HUES48 (cell line): Measurements from ENCODE around the gene MRPS10.
"Not testable (repeated sequence)": the region's sequence is repeated elsewhere in the genome, so short reads cannot be mapped to it uniquely, and the experiment has no call there.

Experiments
- H3K27ac ChIP-seq: one replicate; pipeline ENCODE4 v1.7.0; 2013; ENCODE audit warnings: low read depth, low read length, inconsistent platforms
- H3K27me3 ChIP-seq: 2 replicates; pipeline ENCODE4 v1.6.1; 2013; ENCODE audit warnings: mild to moderate bottlenecking, low read length; ENCODE audit not compliant: control insufficient read depth, insufficient read depth
- H3K36me3 ChIP-seq: 2 replicates; pipeline ENCODE4 v1.6.1; 2013; ENCODE audit warnings: low read length; ENCODE audit not compliant: control insufficient read depth, insufficient read depth
- H3K4me1 ChIP-seq: 2 replicates; pipeline ENCODE4 v1.6.1; 2013; ENCODE audit warnings: mild to moderate bottlenecking, low read length; ENCODE audit not compliant: control insufficient read depth, insufficient read depth
- H3K4me3 ChIP-seq: 2 replicates; pipeline ENCODE4 v1.5.1; 2013; ENCODE audit warnings: mild to moderate bottlenecking, low read depth, low read length
- H3K9ac ChIP-seq: 2 replicates; pipeline ENCODE4 v1.6.1; 2013; ENCODE audit warnings: mild to moderate bottlenecking, low read depth, low read length, moderate library complexity
- H3K9me3 ChIP-seq: 2 replicates; pipeline ENCODE4 v1.6.1; 2013; ENCODE audit warnings: low read length; ENCODE audit not compliant: control insufficient read depth, insufficient read depth

The MRPS10 gene

DNA sequence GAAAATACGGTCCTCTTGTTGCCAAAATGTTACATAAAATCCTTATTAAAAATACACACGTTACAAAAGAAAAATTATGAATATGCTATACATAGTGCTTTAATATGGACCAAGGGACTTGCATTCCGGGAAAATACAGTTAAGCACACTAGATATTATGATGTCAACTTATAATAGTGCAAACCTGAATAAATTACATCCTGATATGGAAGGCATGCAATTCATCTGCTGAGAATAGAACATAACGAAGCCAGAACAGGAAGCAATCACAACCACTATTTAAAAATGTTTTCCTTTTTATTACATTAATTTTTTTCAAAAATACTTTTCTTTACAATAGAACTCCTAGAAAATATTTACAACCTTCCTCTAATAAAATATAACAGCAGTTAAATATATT is 7.8 kb upstream of the MRPS10 start:
- no peak overlapping the region for H3K27ac ChIP-seq
- H3K4me3 ChIP-seq: no peak overlapping the region
- no peaks in the 10 kb centered on the region for H3K4me1 ChIP-seq
- no peaks in the 10 kb centered on the region for H3K9me3 ChIP-seq
- H3K27me3 ChIP-seq: no peaks in the 10 kb centered on the region
- no peak overlapping the region for H3K9ac ChIP-seq
- peaks cover 28% of the 10 kb centered on the region for H3K36me3 ChIP-seq

- peaks cover 28% of the 10 kb centered on the region for H3K36me3 ChIP-seq
- H3K27me3 ChIP-seq: no peaks in the 10 kb centered on the region
- H3K9ac ChIP-seq: no peak overlapping the region
- H3K27ac ChIP-seq: no peak overlapping the region
- no peaks in the 10 kb centered on the region for H3K9me3 ChIP-seq
- no peak overlapping the region for H3K4me3 ChIP-seq
- H3K4me1 ChIP-seq: no peaks in the 10 kb centered on the region
Measured at GRCh38 chr6:42225029-42225339, 7.3 kb upstream of the MRPS10 start.

GRCh38 chr6:42224222-42225028 is 6.8 kb upstream of the MRPS10 start:
- Histone ChIP-seq H3K27ac (no peak overlapping the region), H3K4me1 (no peaks in the 10 kb centered on the region), H3K4me3 (no peak overlapping the region)

GRCh38 chr6:42222448-42222847 is 4.8 kb upstream of the MRPS10 start:
- H3K9me3 ChIP-seq: no peaks in the 10 kb centered on the region
- no peaks in the 10 kb centered on the region for H3K4me1 ChIP-seq
- no peak overlapping the region for H3K9ac ChIP-seq
- no peak overlapping the region for H3K27ac ChIP-seq
- H3K36me3 ChIP-seq: peaks cover 8% of the 10 kb centered on the region; the same call in 1 of the 2 replicates
- H3K4me3 ChIP-seq: no peak overlapping the region
- H3K27me3 ChIP-seq: no peaks in the 10 kb centered on the region

More at GRCh38 chr6:42224222-42225028, 6.8 kb upstream of the MRPS10 start:
- H3K36me3 ChIP-seq: peaks cover 28% of the 10 kb centered on the region
- no peaks in the 10 kb centered on the region for H3K9me3 ChIP-seq
- H3K9ac ChIP-seq: no peak overlapping the region
- H3K27me3 ChIP-seq: no peaks in the 10 kb centered on the region

DNA sequence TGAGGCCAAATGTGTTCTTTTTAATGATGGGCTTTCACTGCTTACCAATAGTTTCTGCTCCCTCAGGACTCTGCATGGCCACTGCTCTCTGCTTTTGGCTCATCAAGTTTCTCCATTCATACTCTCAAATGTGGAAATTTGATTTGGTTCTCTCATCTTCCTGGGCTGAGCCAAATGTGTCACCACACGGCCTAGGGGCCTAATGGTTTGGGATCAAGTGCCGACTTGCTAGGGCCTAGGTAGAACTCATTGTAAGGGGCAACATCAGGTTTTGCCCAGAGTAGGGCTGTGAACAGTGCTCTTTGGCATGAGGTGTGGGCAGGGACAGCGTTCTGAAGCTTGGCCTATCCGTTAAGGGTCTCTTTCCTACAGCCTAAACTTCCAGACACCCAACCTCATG is 3.9 kb upstream of the MRPS10 start:
- Histone ChIP-seq H3K27ac (no peak overlapping the region), H3K9ac (no peak overlapping the region), H3K27me3 (no peaks in the 10 kb centered on the region)

GRCh38 chr6:42220807-42221206 is 3.1 kb upstream of the MRPS10 start:
- H3K36me3 ChIP-seq: no peaks in the 10 kb centered on the region
- no peak overlapping the region for H3K4me3 ChIP-seq
- H3K27ac ChIP-seq: no peak overlapping the region
- no peak overlapping the region for H3K9ac ChIP-seq
- no peaks in the 10 kb centered on the region for H3K4me1 ChIP-seq
- no peaks in the 10 kb centered on the region for H3K9me3 ChIP-seq
- no peaks in the 10 kb centered on the region for H3K27me3 ChIP-seq

More for the DNA sequence above, 3.9 kb upstream of the MRPS10 start:
- Histone ChIP-seq H3K4me1 (no peaks in the 10 kb centered on the region), H3K36me3 (no peaks in the 10 kb centered on the region), H3K4me3 (no peak overlapping the region), H3K9me3 (no peaks in the 10 kb centered on the region)

DNA sequence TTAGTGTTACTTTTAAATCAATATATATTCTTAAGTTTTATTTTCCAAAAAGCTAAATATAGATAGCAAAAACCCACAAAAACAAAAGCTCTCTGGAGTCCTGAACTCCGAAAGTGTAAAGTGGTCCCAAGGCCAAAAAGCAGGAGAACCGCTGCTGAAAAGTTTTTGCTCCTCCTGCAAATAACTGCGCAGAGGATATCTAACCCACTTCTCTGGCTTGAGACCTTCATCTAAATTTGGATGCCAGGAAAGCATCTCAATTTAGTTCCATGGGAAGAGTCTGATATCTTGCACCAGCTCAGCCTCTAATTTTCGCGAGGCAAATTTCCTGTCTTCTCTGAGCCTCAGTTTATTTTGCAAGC is 523 bp downstream of the MRPS10 start:
- Histone ChIP-seq H3K4me3 (peak overlapping the region; percentile 86), H3K9ac (peak overlapping the region; percentile 80), H3K9me3 (no peaks in the 10 kb centered on the region), H3K4me1 (peaks cover 2% of the 10 kb centered on the region; the same call in 1 of the 2 replicates), H3K27ac (peak overlapping the region; percentile 93), H3K36me3 (peaks cover 20% of the 10 kb centered on the region), H3K27me3 (no peaks in the 10 kb centered on the region)

DNA sequence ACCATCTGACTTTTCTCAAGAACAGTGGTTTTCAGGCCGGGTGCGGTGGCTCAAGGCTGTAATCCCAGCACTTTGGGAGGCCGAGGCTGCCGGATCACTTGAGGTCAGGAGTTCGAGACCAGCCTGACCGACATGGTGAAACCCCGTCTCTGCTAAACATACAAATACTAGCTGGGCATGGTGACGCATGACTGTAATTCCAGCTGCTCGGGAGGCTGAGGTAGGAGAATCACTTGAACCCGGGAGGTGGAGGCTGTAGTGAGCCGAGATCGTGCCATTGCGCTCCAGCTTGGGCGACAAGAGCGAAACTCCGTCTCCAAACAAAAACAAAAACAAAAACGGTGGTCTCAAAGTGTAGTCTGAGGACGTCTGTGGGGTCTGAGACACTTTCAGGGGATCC is 1.2 kb downstream of the MRPS10 start:
- not testable (repeated sequence) for H3K4me1 ChIP-seq, H3K9me3 ChIP-seq
- peak overlapping the region; percentile 86 for H3K4me3 ChIP-seq

GRCh38 chr6:42212442-42212841 is 5.2 kb downstream of the MRPS10 start:
- peaks cover 62% of the 10 kb centered on the region for H3K36me3 ChIP-seq
- H3K27ac ChIP-seq: no peak overlapping the region
- no peaks in the 10 kb centered on the region for H3K9me3 ChIP-seq
- H3K4me3 ChIP-seq: no peak overlapping the region
- no peak overlapping the region for H3K9ac ChIP-seq
- H3K4me1 ChIP-seq: peaks cover 2% of the 10 kb centered on the region; the same call in 1 of the 2 replicates
- no peaks in the 10 kb centered on the region for H3K27me3 ChIP-seq

More for the DNA sequence above, 1.2 kb downstream of the MRPS10 start:
- H3K9ac ChIP-seq, H3K27ac ChIP-seq, H3K27me3 ChIP-seq: not testable (repeated sequence)
- H3K36me3 ChIP-seq: peaks cover 27% of the 10 kb centered on the region

DNA sequence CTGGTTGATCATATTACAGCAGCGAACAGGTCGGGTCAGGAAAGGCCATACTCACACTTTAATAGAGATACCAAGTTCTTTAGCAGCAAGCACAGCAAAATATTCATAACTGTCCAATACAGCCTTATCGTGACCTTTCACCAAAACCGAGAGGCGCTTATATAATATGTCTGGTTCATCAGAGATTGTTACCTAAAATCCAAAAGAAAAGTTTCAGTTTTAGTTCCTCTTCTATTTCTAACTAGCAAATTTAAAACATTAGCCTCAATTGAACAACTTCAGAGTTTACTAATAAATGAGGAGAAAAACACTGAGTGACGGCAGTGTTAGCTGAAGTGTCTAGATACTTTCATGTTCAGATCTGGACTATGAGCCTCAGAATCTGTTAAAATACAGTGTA is 5.9 kb downstream of the MRPS10 start:
- H3K9me3 ChIP-seq: no peaks in the 10 kb centered on the region
- peaks cover 2% of the 10 kb centered on the region; the same call in 1 of the 2 replicates for H3K4me1 ChIP-seq
- peaks cover 64% of the 10 kb centered on the region for H3K36me3 ChIP-seq
- H3K27me3 ChIP-seq: no peaks in the 10 kb centered on the region
- H3K9ac ChIP-seq: no peak overlapping the region
- H3K27ac ChIP-seq: no peak overlapping the region
- H3K4me3 ChIP-seq: no peak overlapping the region

DNA sequence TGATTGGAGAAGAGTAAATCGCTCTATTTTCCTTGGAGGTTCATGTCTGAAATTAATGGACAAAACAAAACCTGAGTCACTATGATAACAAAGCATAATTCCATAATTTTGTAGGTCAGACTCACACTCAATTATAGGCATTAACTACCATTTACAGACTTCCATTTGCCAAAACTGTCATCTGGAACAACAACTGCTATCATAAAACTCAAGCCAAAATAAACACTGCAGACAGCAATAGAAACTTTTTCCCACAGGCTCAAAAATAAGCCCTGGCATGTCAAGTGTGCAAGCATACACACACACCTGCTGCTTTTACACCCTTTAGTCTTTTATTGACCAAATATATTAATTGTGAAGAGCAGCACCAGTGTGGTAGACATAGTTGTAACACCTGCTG is 7.1 kb downstream of the MRPS10 start:
- H3K9me3 ChIP-seq: no peaks in the 10 kb centered on the region
- no peak overlapping the region for H3K9ac ChIP-seq
- no peaks in the 10 kb centered on the region for H3K27me3 ChIP-seq
- peaks cover 67% of the 10 kb centered on the region for H3K36me3 ChIP-seq
- H3K4me1 ChIP-seq: peaks cover 2% of the 10 kb centered on the region; the same call in 1 of the 2 replicates
- H3K4me3 ChIP-seq: no peak overlapping the region
- H3K27ac ChIP-seq: no peak overlapping the region
